HG03565 (cell line): ENCODE results near the gene CASZ1.

ENCODE experiments used
- ATAC-seq: cut with Tn5 transposase; IDR thresholded peaks from one replicate; pipeline ENCODE4 v1.9.1; 2021; ENCODE audit warnings: mild to moderate bottlenecking, moderate library complexity; ENCODE audit not compliant: unreplicated experiment

Gene CASZ1

DNA sequence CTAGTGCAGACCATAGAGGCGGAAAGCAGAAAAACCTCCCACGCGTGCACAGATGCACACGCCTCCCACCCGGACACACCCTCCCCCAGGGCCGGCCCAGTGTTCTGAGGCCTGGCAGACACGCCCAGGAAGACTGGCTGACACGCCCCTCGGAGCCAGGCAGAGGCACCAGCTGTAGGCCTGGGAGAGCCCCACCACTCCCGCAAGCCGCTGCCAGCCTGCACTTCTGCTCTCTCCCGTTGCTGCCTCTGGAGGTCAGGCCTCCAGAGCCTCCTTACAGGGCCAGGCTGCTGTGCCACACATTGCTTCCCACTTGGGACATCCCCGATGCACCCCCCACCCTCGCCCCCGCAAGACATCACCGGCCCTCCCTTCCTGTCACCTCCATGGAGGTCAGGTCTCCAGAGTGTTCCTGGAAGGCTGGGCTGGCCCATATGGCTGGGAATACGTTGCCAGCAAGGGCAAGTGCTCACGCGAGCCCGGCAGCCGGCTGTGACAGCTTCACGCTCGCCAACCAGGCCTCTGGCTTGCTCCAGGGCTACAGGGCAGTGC lies 40.4 kb downstream of the CASZ1 start:
- no peak for ATAC-seq

DNA sequence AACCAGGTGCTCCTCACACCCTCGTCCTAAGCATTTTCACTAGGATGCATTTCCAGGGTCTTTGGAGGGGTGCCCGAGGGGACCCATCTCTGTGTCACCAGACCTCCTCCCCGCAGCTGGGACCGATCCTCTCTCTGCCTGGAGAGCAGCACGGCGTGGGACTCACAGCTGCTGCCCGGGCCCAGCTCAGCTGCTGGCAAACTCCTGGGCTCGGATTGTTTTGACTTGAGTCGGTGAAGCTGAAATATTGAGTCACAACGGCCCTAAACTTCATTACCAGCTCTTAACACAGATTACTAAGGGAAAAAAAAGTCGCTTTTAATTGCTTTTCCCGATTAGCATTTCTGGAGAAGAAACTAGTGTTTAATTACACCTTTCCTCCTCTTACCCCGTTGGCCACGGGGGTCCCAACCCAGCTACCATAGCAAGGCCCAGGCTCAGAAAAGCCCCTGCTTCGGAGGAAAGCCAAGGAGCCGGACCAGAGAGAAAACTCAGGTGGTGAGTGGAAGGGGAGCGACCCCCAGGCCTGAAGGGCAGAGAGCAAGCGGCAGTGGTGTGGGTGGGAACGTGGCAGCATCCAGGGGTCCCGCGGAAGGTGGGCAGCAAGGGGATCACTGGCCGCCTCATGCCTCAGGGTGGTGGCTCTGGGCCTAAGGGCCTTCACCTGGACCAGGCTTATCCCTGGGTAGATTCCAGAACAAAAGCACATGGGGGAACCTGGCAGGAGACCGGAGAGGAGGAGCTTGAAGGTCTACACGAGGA lies 41.7 kb downstream of the CASZ1 start:
- no peak for ATAC-seq

DNA sequence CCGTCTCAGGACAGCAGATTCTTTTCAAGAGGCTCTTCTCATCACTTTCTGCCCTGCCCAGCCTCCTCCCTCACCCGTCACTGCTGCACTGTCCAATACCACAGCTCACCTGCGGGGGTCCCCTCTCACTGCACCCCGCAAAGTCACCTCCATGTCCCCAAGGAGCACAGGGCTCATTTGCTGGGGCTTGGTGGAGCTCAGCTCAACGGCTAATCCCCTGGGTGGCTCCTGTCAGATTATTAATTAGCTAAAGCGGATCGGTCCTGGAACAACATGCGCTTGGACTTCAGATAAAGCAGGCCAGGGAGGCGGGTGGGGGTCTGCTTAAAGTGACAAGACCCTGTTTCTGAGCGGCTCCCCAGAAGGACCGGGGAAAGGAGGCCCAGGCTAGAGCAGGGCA lies 43.1 kb downstream of the CASZ1 start:
- ATAC-seq: no peak

DNA sequence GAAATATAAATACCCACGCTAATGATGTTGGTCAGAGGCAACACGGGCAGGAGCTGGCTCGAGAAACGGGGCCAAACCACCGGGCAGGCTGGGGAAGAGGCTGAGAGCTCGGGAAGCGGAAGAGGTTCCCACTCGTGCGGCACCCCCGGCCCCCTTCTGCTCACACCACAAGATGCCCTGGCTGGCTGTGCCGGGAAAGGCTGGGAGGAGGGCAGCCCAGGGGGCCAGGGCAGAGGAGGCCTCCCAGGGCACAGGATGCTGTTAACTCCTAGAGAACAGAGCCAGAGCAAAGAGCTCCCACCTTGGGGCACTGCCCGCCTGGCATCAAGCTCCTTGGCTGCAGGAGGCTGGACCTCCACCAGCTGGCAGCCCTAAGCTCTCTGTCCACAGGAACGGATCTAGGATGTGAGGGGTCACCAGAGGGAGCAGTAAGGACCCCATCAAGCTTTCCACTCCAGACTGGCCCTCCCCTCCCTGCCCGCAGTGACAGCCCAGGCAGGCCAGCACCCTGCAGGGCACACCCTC lies 44.8 kb downstream of the CASZ1 start:
- no peak for ATAC-seq

DNA sequence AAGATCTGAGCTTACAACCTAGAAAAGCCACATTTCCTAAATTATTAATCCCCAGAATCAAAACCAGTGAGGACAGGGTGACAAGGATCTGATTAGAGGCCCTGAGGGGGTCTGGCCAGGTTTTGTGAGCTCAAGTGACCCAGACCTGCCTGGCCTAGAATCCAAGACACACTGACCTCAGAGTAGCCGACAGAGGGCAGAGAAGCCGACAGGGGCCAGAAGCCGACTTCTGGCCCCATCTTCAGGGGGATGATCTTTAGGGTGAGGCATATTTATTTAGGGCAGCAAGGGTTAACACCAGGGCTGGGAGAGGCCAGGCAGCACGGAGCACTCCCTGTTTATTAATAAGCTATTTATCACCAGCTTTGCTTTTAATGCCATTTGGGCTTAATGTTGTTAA lies 45.3 kb downstream of the CASZ1 start:
- no peak for ATAC-seq

DNA sequence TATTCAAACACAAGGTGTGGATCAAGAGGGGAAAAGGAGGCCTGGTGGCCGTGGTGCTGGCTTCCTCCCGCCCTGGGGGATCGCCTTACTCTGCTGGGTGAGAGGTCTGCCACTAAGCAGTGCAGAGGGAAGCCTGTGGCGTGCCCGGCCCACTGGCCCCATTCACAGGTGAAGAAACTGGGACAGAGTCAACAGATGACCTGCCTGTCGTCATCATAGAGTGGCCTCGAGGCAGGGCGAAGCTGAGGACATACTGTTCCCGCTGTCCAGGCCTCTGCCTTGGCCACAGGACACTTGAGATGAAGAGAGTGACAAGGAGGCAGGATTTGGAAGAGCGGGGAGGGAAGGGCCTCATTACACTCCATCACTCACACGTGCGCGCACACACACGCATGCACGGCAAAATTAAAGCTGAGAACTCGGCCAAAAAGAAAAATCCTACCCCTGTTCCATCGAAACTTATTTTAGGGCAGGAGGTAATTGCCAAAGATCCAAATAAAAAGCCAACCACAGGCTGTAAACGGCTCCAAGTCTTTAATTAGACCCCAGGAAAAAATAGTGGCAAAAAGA lies 50.5 kb downstream of the CASZ1 start:
- ATAC-seq: no peak

DNA sequence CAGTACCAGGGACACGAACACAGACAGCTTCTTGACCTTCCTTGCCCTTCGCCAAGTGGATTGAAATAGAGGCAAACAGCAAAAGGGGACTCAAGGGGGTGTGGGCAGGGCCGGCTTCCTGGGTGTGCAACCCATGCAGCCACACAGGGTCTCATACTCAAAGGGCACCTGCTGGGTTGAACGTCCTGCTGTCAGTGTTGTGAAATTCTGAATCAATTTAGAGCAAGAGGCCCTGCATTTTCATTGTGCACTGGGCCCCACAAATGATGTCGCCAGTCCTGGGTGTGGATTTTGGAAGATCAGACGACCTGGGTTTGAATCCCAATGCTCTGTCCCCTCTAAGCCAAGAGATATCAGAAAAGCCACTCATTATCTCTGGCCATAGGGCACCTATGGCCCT lies 51.1 kb downstream of the CASZ1 start:
- no peak for ATAC-seq

DNA sequence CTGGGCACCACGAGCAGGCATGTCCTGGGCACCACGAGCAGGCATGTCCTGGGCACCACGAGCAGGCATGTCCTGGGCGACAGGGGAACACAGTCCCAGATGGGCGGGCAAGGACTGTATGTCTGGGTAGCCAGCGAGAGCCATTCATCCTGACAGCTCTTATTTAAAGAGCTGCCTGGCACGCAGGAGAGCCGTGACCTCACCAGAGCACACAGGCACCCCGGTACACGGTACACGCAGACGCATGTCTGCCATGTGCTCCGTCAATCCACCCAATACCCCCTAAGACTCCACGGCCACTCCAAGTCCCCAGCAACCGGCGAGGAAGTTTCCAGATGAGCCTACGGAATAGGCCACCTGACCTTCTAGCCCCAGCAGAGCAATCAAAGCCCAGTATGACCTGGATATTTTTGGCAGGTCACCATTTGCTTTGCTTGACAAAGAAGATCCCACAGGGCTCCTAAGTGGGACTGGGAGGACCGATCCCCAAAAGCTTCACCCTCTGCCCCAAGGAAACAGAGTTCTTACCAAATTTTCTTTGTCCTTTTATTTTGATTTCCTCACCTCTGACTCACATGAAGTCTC lies 51.7 kb downstream of the CASZ1 start:
- no peak for ATAC-seq

DNA sequence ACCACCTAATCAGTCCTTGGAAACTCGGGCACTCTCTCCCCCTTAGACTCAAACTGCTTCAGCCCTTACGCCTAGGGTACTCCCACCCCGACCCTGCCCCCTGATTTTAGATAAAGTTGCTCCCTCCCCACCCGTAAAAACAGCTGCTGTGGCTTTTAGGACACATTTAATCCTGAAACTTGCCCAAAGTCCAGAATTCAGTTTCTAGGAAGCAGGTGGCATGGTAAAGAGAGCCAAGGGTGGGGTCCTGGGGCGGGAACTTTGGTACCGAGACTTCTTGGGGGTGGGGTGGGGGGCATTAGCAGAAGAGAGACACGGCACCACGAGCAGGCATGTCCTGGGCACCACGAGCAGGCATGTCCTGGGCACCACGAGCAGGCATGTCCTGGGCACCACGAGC lies 52.4 kb downstream of the CASZ1 start:
- no peak for ATAC-seq

DNA sequence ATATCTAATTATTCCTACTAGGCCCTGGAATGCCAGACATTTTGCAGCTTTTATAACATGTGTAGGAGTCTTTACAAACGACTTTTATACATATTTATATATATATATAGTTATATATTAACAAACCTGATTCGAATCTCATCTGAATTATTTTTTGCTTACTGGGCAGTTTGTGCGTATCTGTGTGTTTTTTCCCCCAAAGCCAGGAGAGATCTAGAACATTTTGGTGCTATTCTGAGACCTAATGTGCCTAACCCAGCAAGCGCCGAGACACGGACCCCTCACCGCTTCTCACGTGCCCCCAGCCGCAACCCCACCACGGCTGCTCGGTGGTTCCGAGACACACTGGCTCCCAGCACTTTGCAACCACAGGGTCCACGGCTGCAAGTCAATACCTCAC lies 54.8 kb downstream of the CASZ1 start:
- ATAC-seq: no peak

DNA sequence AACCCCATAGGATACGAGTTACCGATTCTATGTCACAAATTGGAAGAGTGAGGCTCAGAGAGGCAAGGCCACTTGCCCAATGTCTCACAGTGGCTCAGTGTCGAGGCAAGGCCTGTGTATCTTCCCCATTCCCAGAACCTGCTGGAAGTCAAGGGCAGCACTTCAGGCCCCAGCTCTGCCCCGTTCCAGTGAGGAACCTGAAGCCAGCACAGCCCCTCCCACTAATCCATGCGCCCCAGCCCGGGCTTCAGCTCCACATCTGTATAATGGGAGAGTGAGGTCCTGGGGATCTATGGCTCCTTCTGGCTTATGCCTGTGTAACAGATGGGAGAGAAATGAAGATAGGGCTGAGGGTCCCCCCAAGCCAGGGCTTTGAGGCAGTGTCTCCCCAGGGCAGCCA lies 56.3 kb downstream of the CASZ1 start:
- ATAC-seq: no peak

DNA sequence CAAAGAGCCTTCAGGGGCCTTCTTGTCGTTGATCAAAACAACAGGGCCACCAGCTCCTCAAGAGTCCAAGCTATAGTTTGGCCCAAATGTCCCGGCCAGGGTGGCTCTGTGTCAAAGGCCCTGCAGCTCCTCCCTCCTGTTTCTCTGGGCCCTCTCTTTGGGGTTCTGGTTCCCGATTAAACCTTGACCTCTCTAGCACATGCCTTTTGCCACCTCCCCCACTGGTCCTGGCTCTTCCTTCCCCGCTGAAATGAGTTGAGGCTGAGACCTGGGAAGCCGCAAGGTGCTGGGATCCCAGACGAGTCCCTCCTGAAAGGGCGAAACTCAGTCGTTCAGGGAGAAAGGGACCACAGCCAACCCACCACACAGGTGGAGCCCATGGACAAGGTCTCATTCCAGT lies 56.9 kb downstream of the CASZ1 start:
- ATAC-seq: no peak

DNA sequence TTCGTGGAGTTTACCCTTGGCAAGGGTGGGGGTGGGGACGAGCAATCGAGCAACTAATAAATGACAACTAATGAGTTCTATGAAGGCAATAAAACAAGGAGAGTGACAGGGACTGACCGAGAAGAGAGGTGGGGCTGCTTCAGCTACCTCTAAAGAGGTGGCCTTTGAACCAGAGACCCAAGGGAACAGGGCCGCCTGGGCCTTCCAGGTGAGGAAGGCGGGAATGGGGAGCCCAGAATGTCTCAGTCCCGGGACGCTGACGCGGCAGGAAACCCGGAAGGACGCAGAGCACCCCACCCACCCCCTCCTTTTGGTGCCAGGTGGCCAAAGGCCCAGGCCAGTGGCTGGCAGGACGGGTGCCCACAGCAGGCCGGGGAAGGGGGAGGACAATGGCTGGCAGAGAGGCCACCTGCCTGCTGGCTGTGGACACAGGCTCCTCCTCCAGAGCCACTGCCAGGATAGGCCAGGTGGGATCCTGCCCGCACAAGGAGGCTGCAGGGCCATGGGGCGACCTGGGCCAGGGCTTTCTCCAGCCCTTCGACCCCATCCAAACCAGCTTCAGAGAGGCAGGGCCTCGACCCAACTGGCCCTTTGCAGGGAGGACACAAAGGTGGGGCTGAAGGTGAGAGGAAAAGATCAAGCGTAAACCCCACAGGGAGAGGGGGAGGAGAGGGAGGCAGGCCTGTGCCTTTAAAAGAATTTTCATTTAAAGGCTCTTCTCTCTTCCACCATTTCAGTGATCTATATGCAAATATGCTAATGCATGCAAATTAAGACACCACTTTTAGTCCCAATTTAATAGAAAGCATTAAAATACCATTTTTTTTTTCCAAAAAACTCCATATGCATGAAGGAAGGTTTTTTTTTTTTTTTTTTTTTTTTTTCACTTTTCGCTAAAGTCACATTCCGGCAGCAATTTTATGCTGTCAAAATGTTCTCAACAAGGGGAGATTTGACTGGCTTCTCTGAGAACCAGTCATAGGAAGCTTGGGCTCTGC lies 58.1 kb downstream of the CASZ1 start:
- no peak for ATAC-seq

DNA sequence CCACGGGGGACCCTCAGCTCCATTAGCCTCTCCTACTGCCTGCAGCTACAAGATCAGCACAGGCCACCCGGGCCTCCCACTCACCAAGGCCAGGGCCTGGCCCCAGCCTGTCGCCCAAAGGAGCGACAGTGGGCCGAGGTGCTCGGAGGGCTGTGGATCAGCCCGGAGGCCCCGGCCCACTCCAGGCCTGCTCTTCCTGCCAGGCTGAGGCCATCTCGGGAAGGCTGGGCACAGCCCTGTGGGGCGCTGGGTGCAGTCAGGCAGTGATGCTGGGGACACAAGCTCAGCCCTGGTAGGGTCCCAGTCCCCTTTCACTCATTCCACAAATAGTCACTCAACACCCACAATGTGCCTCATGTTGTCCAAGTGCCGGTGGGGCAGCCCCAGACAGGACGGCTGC lies 58.8 kb downstream of the CASZ1 start:
- ATAC-seq: no peak

DNA sequence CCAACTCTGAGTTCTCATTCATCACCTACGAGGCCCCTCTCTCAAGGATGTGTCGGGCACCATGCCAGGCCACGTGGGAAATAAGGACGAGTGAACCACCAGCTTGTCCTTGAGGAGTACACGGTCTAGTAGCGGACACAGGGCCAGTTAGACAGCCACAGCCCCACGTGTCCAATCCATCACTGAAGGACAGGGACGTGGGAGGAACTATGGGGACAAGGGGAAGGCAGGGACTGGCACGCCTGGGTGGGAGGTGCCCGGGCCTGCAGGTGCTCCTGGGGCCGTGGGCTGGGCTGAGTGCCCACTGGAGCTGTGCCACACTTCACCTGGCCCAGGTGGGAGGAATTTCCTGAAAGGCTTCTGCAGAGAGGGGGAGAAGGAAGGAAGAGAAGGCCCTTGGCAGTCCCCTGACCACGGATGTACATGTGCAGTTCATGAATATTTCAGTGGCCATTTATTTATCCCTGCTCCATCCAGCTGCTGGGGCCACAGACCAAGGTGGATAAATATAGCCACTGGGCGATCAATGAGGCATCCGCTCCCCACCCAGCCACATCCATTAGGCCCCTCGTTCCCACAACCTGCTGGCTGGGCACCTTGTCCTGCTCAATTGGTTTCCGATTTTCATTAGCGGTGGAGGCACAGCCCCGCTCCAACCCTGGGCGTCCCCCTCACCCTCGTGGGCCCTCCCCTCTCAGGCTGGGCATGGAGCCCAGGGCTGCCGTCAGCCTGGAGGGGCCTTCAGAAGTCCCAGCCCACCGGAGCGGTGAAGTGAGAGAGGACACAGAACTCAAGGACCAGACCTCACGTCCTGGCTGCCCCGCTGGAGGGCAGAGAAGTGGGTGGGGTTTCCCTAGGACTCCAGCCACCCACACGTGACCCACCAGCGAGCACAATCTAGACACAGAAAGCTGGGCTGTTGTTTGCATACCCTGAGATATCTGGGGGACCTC lies 59.5 kb downstream of the CASZ1 start:
- no peak for ATAC-seq

DNA sequence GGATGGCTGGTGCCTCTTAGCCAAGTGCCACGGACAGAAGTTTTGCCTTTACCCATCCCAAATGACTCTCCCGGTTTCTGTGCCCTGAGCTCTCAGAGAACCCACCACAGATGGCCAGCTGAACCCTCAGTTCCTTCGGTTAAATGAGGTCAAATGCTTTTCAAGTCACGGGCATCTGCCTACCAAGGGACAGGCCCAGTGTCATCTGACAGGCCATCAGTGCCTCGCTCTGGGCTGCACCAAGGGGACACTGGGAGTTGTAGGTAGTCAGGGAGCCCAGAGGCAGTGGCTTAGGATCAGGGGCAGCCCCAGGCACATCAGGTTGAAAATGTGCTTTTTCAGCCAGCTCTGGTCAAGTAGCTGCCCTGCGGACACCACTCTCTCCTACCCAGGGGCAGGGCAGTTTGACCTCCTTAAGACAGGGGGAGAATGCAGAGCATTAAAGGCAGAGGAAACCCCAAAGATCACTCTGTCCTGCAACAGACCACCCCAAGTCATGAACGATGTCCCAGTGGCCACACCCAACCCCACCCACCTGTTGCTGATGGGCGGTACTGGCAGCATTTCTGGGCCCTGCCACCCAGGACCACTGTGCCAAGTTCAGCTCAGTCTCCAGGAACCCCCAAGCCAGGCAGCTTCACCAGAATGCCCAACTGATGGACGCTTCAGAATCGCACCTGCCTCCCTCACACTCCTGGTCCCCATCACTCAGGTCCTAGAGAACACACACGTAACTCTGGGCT lies 60.7 kb downstream of the CASZ1 start:
- ATAC-seq: no peak

DNA sequence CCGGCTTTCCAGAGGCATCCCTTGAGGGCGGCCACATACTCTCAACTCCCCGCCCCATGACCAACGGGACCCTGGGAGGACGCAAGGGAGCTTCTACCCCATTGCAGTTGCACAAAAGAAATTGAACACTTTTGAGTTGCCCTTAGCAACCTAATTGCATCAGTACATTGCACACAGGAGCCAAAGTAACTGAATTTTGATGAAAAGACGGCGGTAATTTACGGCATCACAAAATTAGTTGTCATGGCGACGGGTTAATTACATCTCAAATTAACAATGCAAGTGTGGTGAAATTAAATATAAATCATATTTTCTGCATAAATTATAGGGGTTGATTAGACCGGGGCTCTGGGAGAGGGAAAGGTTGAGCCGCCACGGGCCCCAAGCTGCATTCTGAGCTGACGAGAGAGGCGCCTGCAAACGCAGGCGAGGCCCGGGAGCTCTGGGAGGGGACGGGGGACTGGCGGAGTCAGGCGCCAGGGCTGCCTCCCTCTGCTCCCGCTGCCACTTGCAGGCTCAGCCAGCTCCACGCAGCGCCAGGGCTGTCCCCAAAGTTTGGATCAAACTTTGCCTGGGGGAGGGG lies 61.4 kb downstream of the CASZ1 start:
- no peak for ATAC-seq

DNA sequence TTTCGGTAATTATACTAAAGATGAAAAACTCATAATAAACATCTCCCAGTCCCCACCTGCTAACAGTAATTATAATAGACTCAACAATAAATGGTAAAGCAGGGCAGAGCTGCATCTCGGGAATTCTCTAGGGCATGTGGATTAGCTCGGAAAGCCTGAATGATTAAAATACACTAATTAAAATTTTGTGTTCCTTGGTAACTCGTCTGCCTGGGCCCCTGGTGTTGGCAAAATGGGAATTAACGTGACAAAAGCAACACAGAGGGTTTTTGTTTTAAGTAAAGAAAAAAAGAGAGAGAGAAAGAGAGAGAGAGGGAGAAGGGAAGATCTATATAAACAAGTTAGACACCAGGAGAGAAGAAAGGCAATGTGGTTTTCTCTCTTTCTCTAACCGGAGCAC lies 62.1 kb downstream of the CASZ1 start:
- no peak for ATAC-seq
